Eye (tissue), 1 donor: ENCODE results near the gene RANGAP1.
"Not testable (repeated sequence)": the region's sequence is repeated elsewhere in the genome, so short reads cannot be mapped to it uniquely, and the experiment has no call there.

ENCODE experiments used
- DNase-seq: peaks from one replicate; pipeline ENCODE4 v3.0.0-alpha.2; 2015

RANGAP1 gene

GRCh38 chr22:41300661-41301060 lies 14.7 kb upstream of the RANGAP1 start:
- no peak for DNase-seq

- DNase-seq: no peak
These were observed 11.1 kb upstream of the RANGAP1 start for GRCh38 chr22:41296826-41297667.

DNA sequence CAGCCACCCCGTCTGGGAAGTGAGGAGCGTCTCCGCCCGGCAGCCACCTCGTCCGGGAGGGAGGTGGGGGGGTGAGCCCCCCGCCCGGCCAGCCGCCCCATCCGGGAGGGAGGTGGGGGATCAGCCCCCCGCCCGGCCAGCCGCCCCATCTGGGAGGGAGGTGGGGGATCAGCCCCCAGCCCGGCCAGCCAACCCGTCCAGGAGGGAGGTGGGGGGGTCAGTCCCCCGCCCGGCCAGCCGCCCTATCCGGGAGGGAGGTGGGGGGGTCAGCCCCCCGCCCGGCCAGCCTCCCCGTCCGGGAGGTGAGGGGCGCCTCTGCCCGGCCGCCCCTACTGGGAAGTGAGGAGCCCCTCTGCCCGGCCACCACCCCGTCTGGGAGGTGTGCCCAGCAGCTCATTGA lies 8.8 kb upstream of the RANGAP1 start:
- DNase-seq: not testable (repeated sequence)

DNA sequence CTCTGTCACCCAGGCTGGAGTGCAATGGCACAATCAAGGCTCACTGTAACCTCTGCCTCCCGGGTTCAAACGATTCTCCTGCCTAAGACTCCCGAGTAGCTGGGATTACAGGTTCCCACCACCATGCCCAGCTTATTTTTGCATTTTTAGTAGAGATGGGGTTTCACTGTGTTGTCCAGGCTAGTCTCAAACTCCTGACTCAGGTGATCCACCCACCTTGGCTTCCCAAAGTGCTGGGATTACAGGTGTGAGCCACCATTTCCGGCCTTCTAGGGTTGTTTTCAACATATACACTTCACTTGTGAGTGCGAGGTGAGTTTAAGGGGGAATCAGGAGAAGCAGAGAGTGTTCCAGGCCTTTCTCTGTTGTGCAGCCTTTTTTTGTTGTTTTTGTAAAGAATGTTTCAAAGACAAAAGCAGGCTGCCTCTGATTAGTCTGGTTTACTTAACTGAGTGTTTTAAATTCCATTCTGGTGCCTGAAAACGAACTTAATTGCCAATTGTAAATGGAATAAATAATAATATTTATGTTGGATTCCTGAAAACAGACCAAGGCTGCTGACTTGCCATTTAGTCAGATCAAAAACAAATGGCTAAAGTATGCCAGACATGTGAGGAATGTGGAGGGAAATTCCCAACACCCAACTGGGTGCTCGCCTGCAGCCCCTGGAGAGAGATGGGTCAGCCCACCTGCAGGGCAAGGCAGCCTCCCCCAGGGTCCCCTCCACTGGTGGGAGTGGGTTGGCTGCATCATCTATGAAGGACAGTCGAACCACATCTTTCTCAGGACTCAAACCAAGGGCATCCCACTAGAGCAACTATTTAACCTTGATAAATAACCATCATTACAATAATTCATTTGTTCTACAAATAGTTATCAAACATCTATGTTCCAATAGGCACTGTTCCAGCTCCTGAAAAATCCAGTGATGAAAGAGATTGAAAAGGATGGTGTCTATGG lies 4.6 kb upstream of the RANGAP1 start:
- peak; percentile 45 for DNase-seq

DNA sequence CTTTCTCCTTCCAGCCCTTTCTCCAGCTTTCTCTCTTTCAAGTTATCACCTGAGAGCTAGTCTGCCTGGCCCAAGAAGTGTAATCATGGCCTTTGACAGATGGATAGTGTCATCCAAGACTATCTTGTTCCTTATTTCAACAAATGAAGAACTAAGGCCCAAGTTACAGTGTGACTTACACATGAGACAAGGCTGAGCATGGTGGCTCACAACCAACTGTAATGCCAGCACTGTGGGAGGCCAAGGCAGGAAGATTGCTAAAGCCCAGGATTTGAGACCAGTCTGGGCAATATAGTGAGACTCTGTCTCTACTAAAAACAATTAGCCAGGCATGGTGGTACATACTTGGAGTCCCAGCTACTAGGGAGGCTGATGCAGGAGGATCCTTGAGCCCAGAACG lies 3.7 kb upstream of the RANGAP1 start:
- DNase-seq: no peak

DNA sequence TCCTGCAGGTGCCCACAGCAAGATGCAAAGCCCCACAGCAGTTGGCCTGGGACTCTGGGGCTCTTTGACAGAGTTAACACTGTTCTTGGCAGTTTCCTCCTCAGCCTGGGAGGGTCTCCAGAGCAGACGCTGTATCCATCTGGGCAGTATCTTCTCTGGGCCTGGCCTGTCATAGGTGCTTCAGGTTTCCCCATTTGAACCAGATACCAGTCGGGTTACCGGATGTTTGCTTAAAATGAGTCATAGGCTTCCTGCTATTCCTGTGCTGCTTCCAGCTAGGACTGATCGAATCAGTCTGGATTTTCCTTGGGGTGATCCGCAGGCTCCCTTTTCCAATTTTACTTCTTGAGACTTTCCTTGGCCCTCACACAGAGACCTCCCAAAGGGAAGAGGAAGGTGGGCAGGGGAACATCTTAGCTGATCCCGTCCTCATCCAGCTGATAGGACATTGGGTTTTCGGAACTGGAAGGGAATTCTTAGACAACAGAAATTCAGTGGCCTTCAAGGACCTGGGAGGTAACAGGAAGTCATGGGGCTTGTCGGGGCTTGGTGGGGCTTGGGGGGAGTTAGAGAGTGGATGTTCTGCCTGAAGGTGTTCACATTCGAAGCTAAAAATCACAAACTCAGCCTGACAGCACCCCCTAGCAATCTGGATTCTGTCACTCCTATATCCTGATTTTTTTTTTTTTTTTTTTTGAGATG lies 2.4 kb upstream of the RANGAP1 start:
- DNase-seq: no peak

DNA sequence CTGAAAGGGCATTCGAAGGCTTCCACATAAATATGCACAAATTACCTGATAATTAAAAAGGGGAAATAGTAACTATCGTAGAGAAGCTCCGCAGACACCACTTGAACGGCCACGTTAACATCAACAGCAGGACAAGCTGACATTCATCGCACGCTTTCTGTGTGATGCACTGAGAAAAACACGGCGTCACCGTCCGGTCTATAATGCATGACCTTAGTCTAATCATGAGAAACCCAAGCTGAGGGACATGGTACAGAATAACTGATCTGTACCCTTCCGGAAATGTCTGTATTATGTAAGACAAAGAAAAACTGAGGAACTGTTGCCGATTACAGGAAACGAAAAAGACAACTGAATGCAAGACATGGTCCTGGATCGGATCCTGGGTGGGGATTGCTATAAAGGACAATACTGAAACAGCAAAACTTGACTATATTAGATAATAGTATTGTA lies 678 bp upstream of the RANGAP1 start:
- no peak for DNase-seq

DNA sequence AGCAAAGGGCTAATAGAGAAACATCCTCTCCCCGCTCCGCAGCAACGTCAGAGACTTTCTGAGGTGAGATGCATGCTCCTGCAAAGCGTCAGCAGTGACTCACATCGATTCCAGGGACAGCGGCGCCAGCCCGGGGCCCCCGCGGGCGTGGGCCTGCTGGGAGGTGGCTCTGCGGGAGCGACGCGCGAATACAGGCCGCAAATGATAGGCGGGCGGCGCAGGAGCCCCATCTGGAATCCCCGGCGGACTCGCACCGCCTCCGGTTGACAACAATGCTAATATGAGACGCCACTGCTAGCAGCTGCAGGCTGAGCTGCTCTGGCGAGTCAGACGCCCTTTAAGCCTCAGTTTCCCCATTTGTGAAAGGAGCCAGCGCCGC lies 557 bp downstream of the RANGAP1 start:
- DNase-seq: peak; percentile 70

DNA sequence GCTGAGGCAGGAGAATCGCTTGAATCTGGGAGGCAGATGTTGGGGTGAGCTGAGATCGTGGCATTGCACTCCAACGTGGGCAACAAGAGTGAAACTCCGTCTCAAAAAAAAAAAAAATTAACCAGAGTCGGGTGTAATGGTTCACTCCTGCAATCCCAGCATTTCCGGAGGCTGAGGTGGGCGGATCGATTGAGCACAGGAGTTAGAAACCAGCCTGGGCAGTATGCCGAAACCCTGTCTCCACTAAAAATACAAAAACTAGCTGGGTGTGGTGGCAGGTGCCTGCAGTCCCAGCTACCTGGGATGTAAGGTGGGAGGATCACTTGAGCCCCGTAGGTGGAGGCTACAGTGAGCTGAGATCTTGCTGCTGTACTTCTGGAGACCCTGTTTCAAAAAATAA lies 1.5 kb downstream of the RANGAP1 start:
- no peak for DNase-seq

DNA sequence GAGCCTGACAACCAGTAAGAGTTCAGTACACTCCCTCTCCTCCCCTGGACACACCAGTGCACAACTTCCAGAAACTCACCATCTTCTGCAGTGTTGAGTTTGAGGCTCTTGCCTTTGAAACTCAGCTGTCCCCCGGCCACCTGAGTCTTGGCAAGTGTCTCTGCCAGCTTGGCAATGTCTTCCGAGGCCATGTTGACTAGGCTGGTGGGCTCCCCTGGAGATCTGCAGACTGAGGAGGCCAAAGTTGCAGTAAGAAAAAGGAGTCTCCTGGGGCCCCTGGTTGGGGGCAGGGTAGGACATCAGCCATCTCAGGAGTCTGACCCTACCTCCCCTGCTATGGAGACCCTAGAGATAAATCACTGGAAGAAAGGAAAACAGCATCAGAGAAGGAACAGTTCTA lies 5.1 kb downstream of the RANGAP1 start:
- DNase-seq: no peak

DNA sequence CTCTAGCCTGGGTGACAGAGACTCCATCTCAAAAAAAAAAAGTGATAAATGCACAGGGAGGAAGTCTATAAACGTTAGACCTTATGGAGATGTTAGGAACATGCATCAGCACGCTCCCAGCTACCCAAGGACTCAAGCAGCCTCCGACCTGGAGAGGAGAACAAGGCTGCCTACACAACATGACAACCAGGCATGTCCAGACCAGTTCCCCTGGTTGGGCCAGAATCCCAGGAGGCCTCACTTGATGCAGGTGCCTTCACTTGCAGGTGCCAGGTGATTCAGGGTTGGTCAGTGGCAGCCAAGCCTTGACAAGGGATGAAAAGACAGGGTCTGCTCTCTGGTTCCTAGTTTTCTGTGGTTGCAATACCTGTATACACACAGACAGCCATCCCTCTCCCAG lies 5.9 kb downstream of the RANGAP1 start:
- DNase-seq: no peak

- no peak for DNase-seq
These were observed 11.1 kb downstream of the RANGAP1 start for GRCh38 chr22:41274856-41275255.

DNA sequence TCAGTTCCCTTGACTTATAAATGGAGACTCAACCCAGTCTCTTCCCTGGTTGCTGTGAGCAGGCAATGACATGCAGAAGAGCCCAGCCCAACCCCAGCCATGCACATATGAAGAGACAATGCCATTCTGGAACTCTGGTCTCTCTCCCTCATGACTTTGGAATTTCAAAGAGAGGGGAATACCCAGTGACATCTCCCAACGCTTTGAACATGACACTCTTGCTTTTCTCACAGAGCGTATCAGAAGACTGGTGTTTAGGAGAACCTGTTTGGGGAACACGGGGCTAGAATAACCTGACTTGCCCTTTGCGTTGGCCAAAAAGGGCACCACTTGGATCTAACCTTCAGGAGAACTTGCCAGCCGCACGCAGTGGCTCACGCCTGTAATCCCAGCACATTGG lies 12.9 kb downstream of the RANGAP1 start:
- DNase-seq: no peak

DNA sequence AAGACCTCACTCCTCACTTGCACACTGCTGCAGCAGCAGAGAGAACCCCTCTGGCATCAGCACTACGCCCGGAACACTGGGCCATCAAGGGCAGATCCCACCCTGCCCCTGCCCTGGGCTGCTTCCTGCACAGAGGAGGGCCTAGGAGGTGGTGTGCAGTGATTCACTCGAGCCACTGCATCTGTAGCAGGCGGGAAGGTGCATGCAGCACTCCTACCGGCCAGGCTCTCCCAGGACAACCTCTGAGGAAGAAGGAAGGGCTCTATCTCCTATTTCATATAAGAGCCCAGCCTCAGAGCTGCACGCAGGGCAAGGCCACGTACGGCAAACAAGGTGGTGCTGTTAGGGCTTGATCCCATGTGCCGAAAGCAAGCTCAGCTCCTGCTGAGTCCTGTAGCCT lies 14.2 kb downstream of the RANGAP1 start:
- DNase-seq: no peak

DNA sequence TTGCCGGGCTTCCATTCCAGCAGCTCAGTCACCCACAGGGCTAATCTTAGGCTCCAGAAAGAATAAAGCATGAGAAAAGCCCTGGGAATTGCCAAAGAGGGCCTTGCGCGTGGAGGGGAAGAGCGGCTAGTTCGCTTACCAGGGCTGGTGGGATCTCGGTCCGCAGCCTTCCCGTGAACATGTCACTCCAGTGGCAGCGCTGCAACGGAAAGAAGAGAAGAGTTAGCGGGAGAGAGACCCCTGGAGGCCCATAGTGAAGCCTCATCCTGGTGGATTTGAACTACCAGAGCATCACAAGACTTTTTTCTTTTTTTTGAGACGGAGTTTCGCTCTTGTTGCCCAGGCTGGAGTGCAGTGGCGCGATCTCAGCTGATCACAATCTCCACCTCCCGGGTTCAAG lies 18.0 kb downstream of the RANGAP1 start:
- no peak for DNase-seq

DNA sequence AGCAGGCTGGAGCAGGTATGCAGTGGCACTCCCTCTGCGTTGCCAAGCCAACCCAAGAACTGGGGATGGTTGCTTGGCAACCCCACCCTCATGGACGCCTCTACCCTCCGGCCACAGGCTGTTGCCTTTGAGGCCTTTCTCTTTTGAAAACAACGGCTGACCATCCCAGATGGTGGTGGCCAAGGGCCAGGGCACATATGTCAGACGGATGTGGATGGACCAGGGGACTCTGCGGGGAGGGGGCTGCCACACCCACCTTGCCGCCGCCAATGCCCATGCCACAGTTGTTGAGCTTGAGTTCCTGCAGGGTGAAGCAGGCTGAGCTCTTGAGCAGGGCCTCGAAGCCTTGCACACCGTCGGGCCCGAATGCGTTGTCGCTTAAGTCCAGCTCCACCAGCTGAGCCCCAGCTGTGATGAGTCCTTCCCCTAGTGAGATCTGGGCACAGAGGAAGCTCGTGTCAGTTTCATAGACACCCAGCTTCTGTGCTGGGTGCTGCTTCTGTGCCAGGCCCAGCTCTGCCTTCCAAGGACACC lies 21.5 kb downstream of the RANGAP1 start:
- no peak for DNase-seq

GRCh38 chr22:41263704-41264103 lies 22.3 kb downstream of the RANGAP1 start:
- DNase-seq: no peak

DNA sequence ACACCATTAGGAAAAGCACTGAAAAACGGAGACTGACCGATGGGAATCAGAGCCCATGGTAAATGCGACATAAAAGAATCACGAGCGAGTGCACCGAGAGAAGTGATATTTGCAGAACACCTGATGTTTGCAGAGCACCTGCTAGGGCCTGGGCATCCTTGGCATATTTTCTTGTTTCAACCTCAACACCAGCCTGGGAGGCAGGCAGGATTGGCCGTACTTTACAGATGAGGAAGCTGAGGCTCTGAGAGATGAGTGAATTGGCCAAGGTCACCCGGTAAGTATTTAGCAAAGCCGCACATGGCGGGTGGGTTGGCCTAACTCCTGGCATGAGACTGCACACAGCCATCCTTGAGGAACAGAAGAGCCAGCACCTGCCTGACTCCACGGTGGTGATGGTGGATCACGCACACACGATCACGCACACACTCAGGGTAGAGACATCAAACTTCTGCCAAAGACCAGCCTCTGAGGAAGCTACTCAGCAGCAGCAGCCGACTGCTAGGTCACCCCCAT lies 23.7 kb downstream of the RANGAP1 start:
- no peak for DNase-seq

DNA sequence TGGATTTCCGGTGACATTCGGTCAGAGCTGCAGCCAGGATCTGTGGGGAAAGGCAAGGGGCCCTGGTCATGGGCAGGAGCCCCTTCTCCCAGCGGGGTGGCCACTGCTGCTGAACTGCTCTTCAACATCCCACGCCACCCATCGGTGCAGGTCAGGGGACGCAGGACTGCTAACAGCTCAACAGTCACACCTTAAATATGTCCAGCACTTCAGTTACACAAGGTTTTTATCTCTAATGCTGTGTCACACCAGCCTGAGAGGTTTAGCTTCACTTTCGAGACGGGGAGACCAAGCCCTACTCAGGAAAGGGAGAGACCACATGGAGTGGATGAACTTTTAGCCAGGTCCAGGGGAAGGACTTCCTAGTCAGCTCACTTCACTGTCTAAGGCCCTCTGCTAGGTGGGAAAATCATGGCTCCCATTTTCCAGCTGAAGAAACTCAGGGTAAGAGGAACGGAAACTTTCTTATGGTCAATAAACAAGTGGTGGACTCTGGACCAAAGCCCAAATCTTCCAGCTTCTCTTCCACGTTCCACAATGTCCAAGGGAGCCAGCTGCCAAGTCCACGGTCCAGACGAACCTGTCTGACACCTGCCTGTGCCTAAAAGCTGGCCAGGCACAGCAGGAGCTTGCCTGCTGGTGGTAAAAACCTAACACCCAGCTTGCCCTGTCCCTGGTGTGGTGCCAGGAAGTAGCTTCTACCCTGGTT lies 24.3 kb downstream of the RANGAP1 start:
- no peak for DNase-seq

DNA sequence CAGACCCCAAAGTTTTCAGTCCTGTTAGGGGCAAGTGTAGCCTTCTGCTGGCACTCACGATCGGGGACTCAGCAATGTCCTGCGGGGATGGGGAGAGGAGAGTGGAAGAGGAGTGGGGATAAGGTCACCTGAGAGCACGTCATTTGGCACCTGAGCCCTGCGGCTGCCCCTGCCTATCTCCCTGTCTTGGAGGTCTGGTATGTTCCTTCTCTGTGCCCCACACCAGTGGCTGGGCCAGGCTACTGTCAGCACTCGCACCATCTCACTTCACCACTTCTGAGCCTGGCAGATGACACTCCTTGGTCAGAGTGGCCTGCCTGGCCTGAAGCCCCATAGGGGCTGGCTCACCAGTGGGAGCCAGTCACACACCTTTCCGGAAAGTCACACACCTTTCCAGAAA lies 25.1 kb downstream of the RANGAP1 start:
- no peak for DNase-seq

- DNase-seq: not testable (repeated sequence)
These were observed 26.2 kb downstream of the RANGAP1 start for GRCh38 chr22:41259756-41260155.

- DNase-seq: no peak
These were observed 28.3 kb downstream of the RANGAP1 start for GRCh38 chr22:41257696-41258095.
